ENCODE results near the gene HBB. TPM values are rescaled to one million over a fixed set of nuclear protein-coding genes. Genes with fewer than 3 reads are reported as not detected.

HBB gene
- total and polyA plus RNA-seq, 2 of the 4 experiments (the other 2 are of a cell fraction) = 0.24 TPM; not detected in 1

- no peak for DNase-seq
- WGBS, 2 experiments (ENCODE audit: extremely low coverage in 2 of 2, insufficient read length in 1 of 2) = no CpG with 5 or more reads among the region's 4 CpGs
- no TSS peak for BruUV-seq (replicated peaks)
- no peak overlapping the region for H3K4me2 ChIP-seq (ENCODE audit: low read depth, low read length)
- TF ChIP-seq, protein P1, sequence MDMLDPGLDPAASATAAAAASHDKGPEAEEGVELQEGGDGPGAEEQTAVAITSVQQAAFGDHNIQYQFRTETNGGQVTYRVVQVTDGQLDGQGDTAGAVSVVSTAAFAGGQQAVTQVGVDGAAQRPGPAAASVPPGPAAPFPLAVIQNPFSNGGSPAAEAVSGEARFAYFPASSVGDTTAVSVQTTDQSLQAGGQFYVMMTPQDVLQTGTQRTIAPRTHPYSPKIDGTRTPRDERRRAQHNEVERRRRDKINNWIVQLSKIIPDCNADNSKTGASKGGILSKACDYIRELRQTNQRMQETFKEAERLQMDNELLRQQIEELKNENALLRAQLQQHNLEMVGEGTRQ (IDR thresholded peaks at IDR 0.05; ENCODE audit: low read depth, low read length) = no peak
- TF ChIP-seq CTCF (conservative IDR thresholded peaks at IDR 0.05; ENCODE audit: low read depth, low read length) (no peak), FOS (IDR thresholded peaks at IDR 0.05; ENCODE audit: low read depth, low read length) (no peak), POLR2A (IDR thresholded peaks at IDR 0.05; ENCODE audit: low read depth, low read length) (no peak), MXI1 (IDR thresholded peaks at IDR 0.05; ENCODE audit: borderline replicate concordance, low read depth, low read length) (no peak), MAZ (IDR thresholded peaks at IDR 0.05; ENCODE audit: borderline replicate concordance, low read depth, low read length) (no peak), BHLHE40 (IDR thresholded peaks at IDR 0.05; ENCODE audit: low read depth, low read length) (no peak)
- no peak overlapping the region for H3K4ac ChIP-seq (ENCODE audit: low read depth, low read length)
- H3K23ac ChIP-seq (ENCODE audit: low read depth, low read length) = no peak overlapping the region
- no peak overlapping the region for H3K14ac ChIP-seq (replicated peaks; ENCODE audit: low read depth, low read length)
- no peak overlapping the region for H2BK5ac ChIP-seq (ENCODE audit: low read depth, low read length, poor library complexity, severe bottlenecking)
- H3K27ac ChIP-seq (ENCODE audit: insufficient read depth, low read length) = no peak overlapping the region
- H2BK120ac ChIP-seq (ENCODE audit: low read depth, low read length) = no peak overlapping the region
- ChIA-PET CTCF (no interaction called here), POLR2A (ENCODE audit: unreplicated experiment) (no interaction called here)
- H3K79me1 ChIP-seq (ENCODE audit: low read depth in 1 of 2, low read length in 2 of 2) = no peaks in the 10 kb centered on the region
- intact Hi-C loops (cut with micrococcal nuclease) (no loop called here), dilution Hi-C loops (cut with HindIII; ENCODE audit: low sequenced_read_pairs, unreplicated experiment) (no loop called here), in situ Hi-C loops (cut with MboI; ENCODE audit: low sequenced_read_pairs) (no loop called here)
- no peak overlapping the region for H2AK9ac ChIP-seq (replicated peaks; ENCODE audit: low read depth, low read length, poor library complexity)
- H3K18ac ChIP-seq (ENCODE audit: low read depth, low read length) = no peak overlapping the region
- no peak overlapping the region for H3K56ac ChIP-seq (ENCODE audit: extremely low read depth, insufficient read depth, low read length)
- no peaks in the 10 kb centered on the region for H3K4me1 ChIP-seq (ENCODE audit: control insufficient read depth, insufficient read depth, low read length)
- H3K9me3 ChIP-seq (ENCODE audit: control insufficient read depth, insufficient read depth, low read length) = no peaks in the 10 kb centered on the region
- no peak overlapping the region for H3K4me3 ChIP-seq (ENCODE audit: insufficient read depth, low read depth, low read length)
- no peak overlapping the region for H2AFZ ChIP-seq (replicated peaks; ENCODE audit: low read length, poor library complexity)
- no peaks in the 10 kb centered on the region for H3K36me3 ChIP-seq (ENCODE audit: control insufficient read depth, insufficient read depth, low read length)
- no peaks in the 10 kb centered on the region for H4K20me1 ChIP-seq (ENCODE audit: insufficient read depth, low read length)
- no peak for ATAC-seq (ENCODE audit: low read depth)
- no peak overlapping the region for H2BK20ac ChIP-seq (ENCODE audit: low read depth, low read length)
- no peak overlapping the region for H4K8ac ChIP-seq (ENCODE audit: low read depth in 2 of 2, low read length in 2 of 2)
- H2BK15ac ChIP-seq (ENCODE audit: low read depth, low read length) = no peak overlapping the region
- no peak overlapping the region for H4K5ac ChIP-seq (ENCODE audit: low read depth, low read length)
- H2AK5ac ChIP-seq (ENCODE audit: low read depth, low read length) = no peak overlapping the region
- no peak overlapping the region for H3K9ac ChIP-seq (ENCODE audit: low read depth, low read length)
- H4K91ac ChIP-seq (ENCODE audit: insufficient read depth, low read depth, low read length) = no peak overlapping the region
- H3K9me1 ChIP-seq (ENCODE audit: insufficient read depth, low read length) = peaks cover 2% of the 10 kb centered on the region; the same call in 1 of the 2 replicates
- H3K27me3 ChIP-seq (ENCODE audit: control insufficient read depth, insufficient read depth, low read length) = no peaks in the 10 kb centered on the region
These were observed 23.8 kb upstream of the HBB start for GRCh38 chr11:5250543-5251204.
